SK-N-SH treated with all-trans-retinoic acid at 6 μM for 48 hours (cell line): ENCODE measurements around the gene TMEM94.

Source experiments
- PATZ1 ChIP-seq: fragments of 250-450 bp; sonication (Bioruptor Pico); IDR thresholded peaks from 2 replicates; pipeline ENCODE4 v1.8.0; 2020; ENCODE audit warnings: mild to moderate bottlenecking, moderate library complexity, borderline replicate concordance
- POU6F1 ChIP-seq: fragments of 250-450 bp; sonication (Bioruptor Pico); IDR thresholded peaks from 2 replicates; pipeline ENCODE4 v1.8.0; 2021; ENCODE audit warnings: low read depth, mild to moderate bottlenecking, moderate library complexity, borderline replicate concordance
- SNAI2 ChIP-seq: fragments of 250-450 bp; sonication (Bioruptor Pico); IDR thresholded peaks from 2 replicates; pipeline ENCODE4 v1.5.0; 2020; ENCODE audit warnings: mild to moderate bottlenecking, moderate library complexity
- ZFP3 ChIP-seq: fragments of 250-450 bp; sonication (Bioruptor Pico); IDR thresholded peaks from 2 replicates; pipeline ENCODE4 v1.5.0; 2020; ENCODE audit warnings: mild to moderate bottlenecking, moderate library complexity
- ZNF70 ChIP-seq: fragments of 450-650 bp; formaldehyde crosslinking; IDR thresholded peaks from 2 replicates; pipeline ENCODE4 v1.5.0; 2020; ENCODE audit warnings: mild to moderate bottlenecking, moderate library complexity

- no peak for TF ChIP-seq ZFP3 (CRISPR knock-in tag)
- TF ChIP-seq POU6F1 (CRISPR knock-in tag) = no peak
- TF ChIP-seq PATZ1 (CRISPR knock-in tag) = no peak
- TF ChIP-seq ZNF70 (CRISPR knock-in tag) = no peak
- no peak for TF ChIP-seq SNAI2 (CRISPR knock-in tag)
Observed at GRCh38 chr17:75521290-75521689, 64.9 kb downstream of the TMEM94 start.
